ENCODE data around the gene NACA2.
"Not testable (repeated sequence)": the region's sequence is repeated elsewhere in the genome, so short reads cannot be mapped to it uniquely, and the experiment has no call there.

Gene NACA2

GRCh38 chr17:61631800-61632199 is 40.8 kb upstream of the NACA2 start:
- TF ChIP-seq, protein P1, sequence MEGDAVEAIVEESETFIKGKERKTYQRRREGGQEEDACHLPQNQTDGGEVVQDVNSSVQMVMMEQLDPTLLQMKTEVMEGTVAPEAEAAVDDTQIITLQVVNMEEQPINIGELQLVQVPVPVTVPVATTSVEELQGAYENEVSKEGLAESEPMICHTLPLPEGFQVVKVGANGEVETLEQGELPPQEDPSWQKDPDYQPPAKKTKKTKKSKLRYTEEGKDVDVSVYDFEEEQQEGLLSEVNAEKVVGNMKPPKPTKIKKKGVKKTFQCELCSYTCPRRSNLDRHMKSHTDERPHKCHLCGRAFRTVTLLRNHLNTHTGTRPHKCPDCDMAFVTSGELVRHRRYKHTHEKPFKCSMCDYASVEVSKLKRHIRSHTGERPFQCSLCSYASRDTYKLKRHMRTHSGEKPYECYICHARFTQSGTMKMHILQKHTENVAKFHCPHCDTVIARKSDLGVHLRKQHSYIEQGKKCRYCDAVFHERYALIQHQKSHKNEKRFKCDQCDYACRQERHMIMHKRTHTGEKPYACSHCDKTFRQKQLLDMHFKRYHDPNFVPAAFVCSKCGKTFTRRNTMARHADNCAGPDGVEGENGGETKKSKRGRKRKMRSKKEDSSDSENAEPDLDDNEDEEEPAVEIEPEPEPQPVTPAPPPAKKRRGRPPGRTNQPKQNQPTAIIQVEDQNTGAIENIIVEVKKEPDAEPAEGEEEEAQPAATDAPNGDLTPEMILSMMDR (IDR thresholded peaks at IDR 0.05; ENCODE audit: low read depth, low read length), result no peak

DNA sequence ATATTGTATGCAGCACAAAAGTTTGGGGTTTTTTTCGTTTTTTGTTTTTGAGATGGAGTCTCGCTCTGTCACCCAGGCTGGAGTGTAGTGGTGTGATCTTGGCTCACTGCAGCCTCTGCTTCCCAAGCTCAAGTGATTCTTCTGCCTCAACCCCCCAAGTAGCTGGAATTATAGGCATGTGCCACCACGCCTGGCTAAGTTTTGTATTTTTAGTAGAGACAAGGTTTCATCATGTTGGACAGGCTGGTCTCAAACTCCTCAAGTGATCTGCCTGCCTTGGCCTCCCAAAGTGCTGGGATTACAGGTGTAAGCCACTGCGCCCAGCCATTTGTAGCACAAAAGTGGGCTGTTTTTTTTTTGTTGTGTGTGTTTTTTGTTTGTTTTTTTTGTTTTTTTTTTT is 37.1 kb upstream of the NACA2 start:
- DNase-seq (ENCODE audit: extremely low read depth, low read depth), result not testable (repeated sequence)

More at GRCh38 chr17:61631800-61632199, 40.8 kb upstream of the NACA2 start:
- no peak for DNase-seq (ENCODE audit: extremely low read depth, low read depth)

DNA sequence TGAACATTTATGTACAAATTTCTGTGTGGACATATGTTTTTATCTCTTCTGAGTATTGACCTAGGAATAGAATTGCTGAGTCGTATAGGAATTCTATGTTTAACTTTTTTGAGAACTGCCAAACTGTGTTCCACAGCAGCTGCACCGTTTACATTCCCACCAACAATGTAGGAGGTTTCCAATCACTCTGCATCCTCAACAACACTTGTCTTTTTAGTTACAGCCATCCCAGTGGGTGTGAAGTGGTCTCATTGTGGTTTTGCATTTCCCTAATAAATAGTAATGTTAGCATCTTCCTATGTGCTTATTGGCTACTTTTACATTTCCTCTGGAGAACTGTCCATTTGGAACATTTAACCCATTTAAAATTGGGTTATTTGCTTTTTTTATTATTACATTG is 36.6 kb upstream of the NACA2 start:
- TF ChIP-seq, protein P1 (IDR thresholded peaks at IDR 0.05; ENCODE audit: low read depth, low read length), result no peak
- no peak for DNase-seq (ENCODE audit: extremely low read depth, low read depth)

- TF ChIP-seq, protein P1 (IDR thresholded peaks at IDR 0.05; ENCODE audit: low read depth, low read length), result no peak
These were observed 36.1 kb upstream of the NACA2 start for GRCh38 chr17:61627125-61627524.

GRCh38 chr17:61625564-61625963 is 34.5 kb upstream of the NACA2 start:
- no peak for DNase-seq (ENCODE audit: extremely low read depth, low read depth)
- TF ChIP-seq, protein P1 (IDR thresholded peaks at IDR 0.05; ENCODE audit: low read depth, low read length), result no peak

More at GRCh38 chr17:61627125-61627524, 36.1 kb upstream of the NACA2 start:
- DNase-seq (ENCODE audit: extremely low read depth, low read depth), result no peak

GRCh38 chr17:61624951-61625350 is 33.9 kb upstream of the NACA2 start:
- TF ChIP-seq, protein P1 (IDR thresholded peaks at IDR 0.05; ENCODE audit: low read depth, low read length), result no peak

DNA sequence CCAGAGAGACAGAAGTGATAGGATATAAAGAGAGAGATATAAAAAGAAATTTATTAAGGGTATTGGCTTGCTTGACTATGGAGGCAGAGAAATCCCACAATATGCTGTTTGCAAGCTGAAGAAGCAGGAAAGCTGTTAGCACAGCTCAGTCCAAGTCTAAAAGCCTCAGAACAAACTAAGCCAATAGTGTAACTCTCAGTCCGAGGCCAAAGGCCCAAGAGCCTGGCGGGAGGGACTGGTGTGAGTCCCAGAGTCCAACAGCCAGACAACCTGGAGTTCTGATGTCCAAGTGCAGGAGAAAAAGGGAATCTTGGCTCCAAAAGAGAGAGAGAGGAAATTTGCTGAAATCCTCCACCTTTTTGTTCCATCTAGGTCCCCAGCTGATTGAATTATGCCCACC is 30.3 kb upstream of the NACA2 start:
- DNase-seq (ENCODE audit: extremely low read depth, low read depth), result no peak
- TF ChIP-seq, protein P1 (IDR thresholded peaks at IDR 0.05; ENCODE audit: low read depth, low read length), result no peak

More at GRCh38 chr17:61624951-61625350, 33.9 kb upstream of the NACA2 start:
- DNase-seq (ENCODE audit: extremely low read depth, low read depth), result no peak

DNA sequence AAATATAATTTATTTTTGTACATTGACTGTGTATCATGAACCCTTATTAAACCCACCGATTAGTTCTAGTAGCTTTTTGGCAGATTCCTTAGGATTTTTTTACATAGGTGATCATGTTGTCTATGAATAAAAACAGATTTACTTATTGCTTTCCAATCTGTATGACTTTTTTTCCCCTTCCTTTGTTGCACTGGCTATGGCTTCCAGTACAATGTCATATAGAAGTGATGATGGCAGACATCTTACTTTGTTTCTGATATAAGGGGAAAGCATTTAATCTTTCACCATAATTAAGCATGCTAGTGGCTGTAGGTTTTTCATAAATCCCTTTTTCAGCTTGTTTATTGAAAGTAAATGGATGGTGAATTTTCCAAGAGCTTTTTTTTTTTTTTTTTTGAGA is 28.9 kb upstream of the NACA2 start:
- DNase-seq (ENCODE audit: extremely low read depth, low read depth), result no peak
- TF ChIP-seq, protein P1 (IDR thresholded peaks at IDR 0.05; ENCODE audit: low read depth, low read length), result no peak

Data from AG09319 (cell line).